Measurements from ENCODE around the gene C22orf31. TPM values are rescaled to one million over a fixed set of nuclear protein-coding genes. Genes with fewer than 3 reads are reported as not detected.
"Not testable (repeated sequence)": the region's sequence is repeated elsewhere in the genome, so short reads cannot be mapped to it uniquely, and the experiment has no call there.

The C22orf31 gene
- total RNA-seq, 2 donors from 2014 or later, result not detected

GRCh38 chr22:29092243-29092642 lies 30.6 kb upstream of the C22orf31 start:
- peaks cover 2% of the 10 kb centered on the region for H3K4me1 Mint-ChIP-seq
- peaks cover 59% of the 10 kb centered on the region for H3K27me3 Mint-ChIP-seq
- ATAC-seq (no peak), DNase-seq (no peak)
- H3K36me3 Mint-ChIP-seq (ENCODE audit: low read depth), result peaks cover 7% of the 10 kb centered on the region
- no peak overlapping the region for H3K4me3 Mint-ChIP-seq
- H3K27ac Mint-ChIP-seq, result peak overlapping the region; percentile 34
- H3K9me3 ChIP-seq (ENCODE audit: control insufficient read depth, low read length, poor library complexity, severe bottlenecking), result no peaks in the 10 kb centered on the region

GRCh38 chr22:29090039-29090438 lies 28.4 kb upstream of the C22orf31 start:
- ATAC-seq (no peak), DNase-seq (no peak)
- Mint-ChIP-seq H3K27me3 (peaks cover 54% of the 10 kb centered on the region), H3K4me1 (no peaks in the 10 kb centered on the region), H3K4me3 (no peak overlapping the region), H3K27ac (peak overlapping the region; percentile 12), H3K36me3 (ENCODE audit: low read depth) (peaks cover 7% of the 10 kb centered on the region)
- no peaks in the 10 kb centered on the region for H3K9me3 ChIP-seq (ENCODE audit: control insufficient read depth, low read length, poor library complexity, severe bottlenecking)

GRCh38 chr22:29089507-29089906 lies 27.9 kb upstream of the C22orf31 start:
- Mint-ChIP-seq H3K4me1 (no peaks in the 10 kb centered on the region), H3K27ac (peak overlapping the region; percentile 12), H3K4me3 (no peak overlapping the region), H3K27me3 (peaks cover 49% of the 10 kb centered on the region), H3K36me3 (ENCODE audit: low read depth) (peaks cover 7% of the 10 kb centered on the region)
- DNase-seq (no peak), ATAC-seq (no peak)
- H3K9me3 ChIP-seq (ENCODE audit: control insufficient read depth, low read length, poor library complexity, severe bottlenecking), result no peaks in the 10 kb centered on the region

DNA sequence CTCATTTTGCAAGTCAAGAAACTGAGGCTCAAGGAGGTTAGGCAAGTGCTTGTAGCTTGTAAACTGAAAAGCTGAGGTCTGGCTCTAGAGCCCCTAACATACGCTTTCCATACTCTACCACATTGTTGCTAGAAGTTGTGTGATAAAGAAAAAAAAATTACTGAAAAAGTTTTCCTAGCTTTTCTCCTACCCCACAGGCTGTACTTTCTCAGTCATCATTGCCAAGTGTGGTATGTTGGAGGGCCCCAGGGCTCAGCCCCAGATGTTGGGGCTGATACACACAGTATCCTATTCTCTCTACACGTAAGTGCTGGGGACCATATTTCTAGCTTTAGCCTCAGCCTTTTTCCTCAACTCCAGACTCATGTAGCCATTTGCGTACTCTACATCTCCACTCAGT lies 27.2 kb upstream of the C22orf31 start:
- ATAC-seq, result no peak
- Mint-ChIP-seq H3K4me1 (no peaks in the 10 kb centered on the region), H3K4me3 (no peak overlapping the region)

DNA sequence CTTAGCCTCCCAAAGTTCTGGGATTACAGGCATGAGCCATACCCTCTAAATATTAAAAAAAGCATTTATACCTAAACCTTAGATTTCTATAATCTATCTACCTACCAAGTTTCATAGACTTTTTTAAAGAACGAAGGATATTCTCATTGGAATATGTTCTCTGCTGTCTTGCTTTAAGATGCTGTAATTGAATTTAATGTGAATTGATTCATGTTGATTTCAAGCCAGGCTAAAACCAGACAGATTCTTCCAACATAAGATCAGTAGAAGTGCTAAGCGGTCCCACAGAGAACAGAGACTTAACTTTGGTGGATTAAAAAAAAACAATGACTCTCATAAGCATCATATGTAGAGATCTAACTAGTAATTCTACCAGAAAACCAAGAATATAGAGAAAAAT lies 25.4 kb upstream of the C22orf31 start:
- DNase-seq (no peak), ATAC-seq (no peak)
- H3K9me3 ChIP-seq (ENCODE audit: control insufficient read depth, low read length, poor library complexity, severe bottlenecking), result no peaks in the 10 kb centered on the region
- Mint-ChIP-seq H3K27me3 (peaks cover 32% of the 10 kb centered on the region), H3K4me3 (no peak overlapping the region), H3K36me3 (ENCODE audit: low read depth) (peaks cover 6% of the 10 kb centered on the region), H3K27ac (no peak overlapping the region), H3K4me1 (no peaks in the 10 kb centered on the region)

More for the DNA sequence above, 27.2 kb upstream of the C22orf31 start:
- Mint-ChIP-seq H3K36me3 (ENCODE audit: low read depth) (peaks cover 7% of the 10 kb centered on the region), H3K27ac (no peak overlapping the region), H3K27me3 (peaks cover 43% of the 10 kb centered on the region)
- H3K9me3 ChIP-seq (ENCODE audit: control insufficient read depth, low read length, poor library complexity, severe bottlenecking), result no peaks in the 10 kb centered on the region
- DNase-seq, result no peak

DNA sequence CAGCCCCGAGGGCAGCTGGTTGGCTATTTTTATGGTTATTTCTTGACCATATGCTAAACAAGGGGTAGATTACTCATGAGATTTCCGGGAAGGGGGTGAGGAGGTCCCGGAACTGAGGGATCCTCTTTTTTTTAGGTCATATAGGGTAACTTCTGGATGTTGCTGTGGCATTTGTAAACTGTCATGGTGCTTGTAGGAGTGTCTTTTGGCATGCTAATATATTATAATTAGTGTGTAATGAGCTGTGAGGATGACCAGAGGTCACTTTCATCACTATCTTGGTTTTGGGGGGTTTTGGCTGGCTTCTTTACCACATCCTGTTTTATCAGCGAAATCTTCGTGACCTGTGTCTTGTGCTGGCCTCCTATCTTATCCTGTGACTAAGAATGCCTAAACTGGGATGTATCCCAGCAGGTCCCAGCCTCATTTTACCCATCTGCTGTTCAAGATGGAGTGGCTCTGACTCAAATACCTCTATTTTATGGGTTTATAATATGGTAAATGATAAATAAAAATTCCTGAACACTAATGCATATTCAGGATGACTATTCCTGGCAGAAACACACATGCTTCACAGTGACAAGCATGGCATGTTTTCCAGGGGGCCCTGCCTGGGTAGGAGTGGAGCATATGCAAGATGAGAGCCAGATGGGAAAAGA lies 22.4 kb upstream of the C22orf31 start:
- no peaks in the 10 kb centered on the region for H3K4me1 Mint-ChIP-seq
- H3K4me3 Mint-ChIP-seq, result no peak overlapping the region
- ATAC-seq (no peak), DNase-seq (no peak)
- no peaks in the 10 kb centered on the region for H3K36me3 Mint-ChIP-seq (ENCODE audit: low read depth)
- no peaks in the 10 kb centered on the region for H3K9me3 ChIP-seq (ENCODE audit: control insufficient read depth, low read length, poor library complexity, severe bottlenecking)
- peaks cover 24% of the 10 kb centered on the region for H3K27me3 Mint-ChIP-seq
- H3K27ac Mint-ChIP-seq, result no peak overlapping the region

GRCh38 chr22:29083576-29083932 lies 21.9 kb upstream of the C22orf31 start:
- DNase-seq; H3K27ac Mint-ChIP-seq; H3K4me1 Mint-ChIP-seq; ATAC-seq; H3K36me3 Mint-ChIP-seq (ENCODE audit: low read depth); H3K4me3 Mint-ChIP-seq; H3K9me3 ChIP-seq (ENCODE audit: control insufficient read depth, low read length, poor library complexity, severe bottlenecking): not testable (repeated sequence)
- H3K27me3 Mint-ChIP-seq, result peaks cover 24% of the 10 kb centered on the region

GRCh38 chr22:29082826-29083545 lies 21.4 kb upstream of the C22orf31 start:
- Mint-ChIP-seq H3K27me3 (peaks cover 25% of the 10 kb centered on the region), H3K4me1 (no peaks in the 10 kb centered on the region)
- ATAC-seq, result no peak

GRCh38 chr22:29081517-29082236 lies 20.0 kb upstream of the C22orf31 start:
- no peak for ATAC-seq
- Mint-ChIP-seq H3K27me3 (peaks cover 27% of the 10 kb centered on the region), H3K4me3 (no peak overlapping the region), H3K36me3 (ENCODE audit: low read depth) (no peaks in the 10 kb centered on the region), H3K4me1 (no peaks in the 10 kb centered on the region), H3K27ac (no peak overlapping the region)
- no peak for DNase-seq
- no peaks in the 10 kb centered on the region for H3K9me3 ChIP-seq (ENCODE audit: control insufficient read depth, low read length, poor library complexity, severe bottlenecking)

More at GRCh38 chr22:29082826-29083545, 21.4 kb upstream of the C22orf31 start:
- H3K9me3 ChIP-seq (ENCODE audit: control insufficient read depth, low read length, poor library complexity, severe bottlenecking), result no peaks in the 10 kb centered on the region
- H3K27ac Mint-ChIP-seq, result no peak overlapping the region
- H3K36me3 Mint-ChIP-seq (ENCODE audit: low read depth), result no peaks in the 10 kb centered on the region
- no peak overlapping the region for H3K4me3 Mint-ChIP-seq
- no peak for DNase-seq

- peaks cover 2% of the 10 kb centered on the region for H3K4me1 Mint-ChIP-seq
- H3K36me3 Mint-ChIP-seq (ENCODE audit: low read depth), result peaks cover 2% of the 10 kb centered on the region
- no peak for DNase-seq
- H3K9me3 ChIP-seq (ENCODE audit: control insufficient read depth, low read length, poor library complexity, severe bottlenecking), result no peaks in the 10 kb centered on the region
- H3K4me3 Mint-ChIP-seq, result no peak overlapping the region
- no peak overlapping the region for H3K27ac Mint-ChIP-seq
- H3K27me3 Mint-ChIP-seq, result peaks cover 35% of the 10 kb centered on the region
- ATAC-seq, result no peak
These were observed 18.7 kb upstream of the C22orf31 start for GRCh38 chr22:29080106-29080975.

DNA sequence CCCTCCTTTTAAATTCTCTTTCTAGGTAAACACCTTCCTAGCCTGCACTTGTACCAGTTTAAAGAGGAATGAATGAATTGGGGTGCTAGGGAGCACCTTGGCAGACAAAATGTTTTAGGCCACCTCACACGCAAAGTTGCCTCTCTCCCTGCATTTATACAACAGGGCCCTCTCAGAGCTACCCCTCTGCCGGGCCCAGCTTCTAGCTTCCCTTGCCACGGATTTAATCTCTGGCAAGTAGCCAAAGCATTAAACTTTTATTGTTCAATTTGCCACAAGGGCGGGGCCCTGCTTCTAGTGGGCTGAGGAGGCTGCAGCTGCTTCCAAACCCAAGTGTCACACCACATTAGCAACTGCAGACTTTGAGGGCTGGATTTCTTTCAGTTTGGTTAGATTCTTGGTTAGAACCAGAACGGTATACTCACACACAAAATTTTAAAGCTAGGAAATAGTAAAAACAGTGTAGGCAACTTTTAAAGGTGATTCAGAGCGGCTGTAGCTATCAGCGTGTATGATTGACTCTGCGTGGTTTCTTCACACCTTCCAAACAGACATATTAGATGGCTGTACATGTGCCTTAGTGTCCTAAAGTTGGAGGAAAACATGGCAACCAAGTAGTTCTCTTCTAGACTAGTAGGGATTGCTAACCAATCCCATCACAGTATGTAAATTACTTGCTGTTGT lies 17.7 kb upstream of the C22orf31 start:
- no peak overlapping the region for H3K27ac Mint-ChIP-seq
- ATAC-seq (no peak), DNase-seq (no peak)
- H3K36me3 Mint-ChIP-seq (ENCODE audit: low read depth), result peaks cover 2% of the 10 kb centered on the region
- H3K4me3 Mint-ChIP-seq, result no peak overlapping the region
- H3K27me3 Mint-ChIP-seq, result peaks cover 42% of the 10 kb centered on the region
- H3K9me3 ChIP-seq (ENCODE audit: control insufficient read depth, low read length, poor library complexity, severe bottlenecking), result peaks cover 2% of the 10 kb centered on the region
- peaks cover 4% of the 10 kb centered on the region for H3K4me1 Mint-ChIP-seq

GRCh38 chr22:29078869-29079207 lies 17.2 kb upstream of the C22orf31 start:
- peaks cover 4% of the 10 kb centered on the region for H3K4me1 Mint-ChIP-seq
- H3K27me3 Mint-ChIP-seq, result peaks cover 48% of the 10 kb centered on the region
- DNase-seq, result no peak
- no peak overlapping the region for H3K4me3 Mint-ChIP-seq
- no peak for ATAC-seq
- H3K27ac Mint-ChIP-seq, result peak overlapping the region; percentile 11
- H3K36me3 Mint-ChIP-seq (ENCODE audit: low read depth), result peaks cover 2% of the 10 kb centered on the region
- H3K9me3 ChIP-seq (ENCODE audit: control insufficient read depth, low read length, poor library complexity, severe bottlenecking), result peaks cover 2% of the 10 kb centered on the region
